H1 (cell line): ENCODE measurements around the gene PTPN13. TPM values are rescaled to one million over a fixed set of nuclear protein-coding genes. Genes with fewer than 3 reads are reported as not detected.

Experiments used
- CTCF ChIP-seq, 3 experiments: IDR thresholded peaks; 1 replicate in 2 of 3; 2 replicates in 1 of 3; pipeline versions ENCODE4 v1.5.1 to v1.6.1; 2011; ENCODE audit warnings: low read length in 3 of 3, mild to moderate bottlenecking in 3 of 3, inconsistent platforms in 2 of 3, low read depth in 1 of 3, moderate library complexity in 1 of 3; ENCODE audit not compliant: insufficient read depth in 1 of 3; ENCODE audit errors: control extremely low read depth in 1 of 3
- E2F6 ChIP-seq: IDR thresholded peaks from 2 replicates; pipeline ENCODE4 v1.6.1; 2012; ENCODE audit warnings: inconsistent platforms
- FOSL1 ChIP-seq: IDR thresholded peaks from 2 replicates; pipeline ENCODE4 v1.6.1; 2011; ENCODE audit warnings: mild to moderate bottlenecking, low read depth, low read length, moderate library complexity; ENCODE audit not compliant: insufficient read depth
- KDM5A ChIP-seq: fragments of 200-600 bp; IDR thresholded peaks from 2 replicates; pipeline ENCODE4 v1.7.1; 2012; ENCODE audit warnings: mild to moderate bottlenecking, low read length, inconsistent platforms, mixed read lengths
- POLR2AphosphoS5 ChIP-seq: IDR thresholded peaks from 2 replicates; pipeline ENCODE4 v1.6.1; 2011; ENCODE audit warnings: low read depth, low read length
- polyA plus RNA-seq, 7 experiments: library from polyadenylated mRNA; depleted of rRNA in 3 of 7; stranded (reverse) in 5 of 7; unstranded in 2 of 7; fragments of >200 nt in 5 of 7; fragments of 200-250 nt in 2 of 7; gene quantifications; 1 replicate in 5 of 7; 2 replicates in 1 of 7; 4 replicates in 1 of 7; pipeline versions ENCODE4 v1.2.1 to v1.2.3, GENCODE V29; 2011 to 2013; ENCODE audit warnings: missing spikeins in 2 of 7, mixed read lengths in 2 of 7
- total RNA-seq: library from RNA; stranded (reverse); fragmentation: NEBNext Ultra II Directional; extraction: Animal tissue kit (Norgen Biotek cat#: 25700); gene quantifications from 2 replicates; pipeline ENCODE4 v1.2.1, GENCODE V29; 2021

PTPN13 gene
- total and polyA plus RNA-seq, 2 of the 8 experiments (the other 6 are each of a cell fraction or from before 2014, with no cell fraction given), result 12.7 to 57.9 TPM

- TF ChIP-seq CTCF (IDR thresholded peaks at IDR 0.05; ENCODE audit: control extremely low read depth in 1 of 3, insufficient read depth in 1 of 3, low read depth in 1 of 3, low read length in 3 of 3) (no peak), POLR2AphosphoS5 (no peak), KDM5A (no peak), E2F6 (no peak), FOSL1 (no peak)
These were observed 165.2 kb downstream of the PTPN13 start (continued) for GRCh38 chr4:86759298-86759697.
